Mucosa of descending colon (tissue), 3 donors: Measurements from ENCODE around the gene PAWR. TPM values are rescaled to one million over a fixed set of nuclear protein-coding genes. Genes with fewer than 3 reads are reported as not detected.

ENCODE experiments used
- ATAC-seq: fragments of 200-7000 bp; cut with Tn5 transposase; one replicate; pipeline ENCODE4 v1.9.1; 2020; ENCODE audit warnings: mild to moderate bottlenecking, moderate library complexity
- DNase-seq, 3 donors: peaks; one replicate each; pipeline ENCODE4 v3.0.0-alpha.2; 2020
- H3K36me3 ChIP-seq: fragments of 200-600 bp; one replicate; pipeline ENCODE4 v1.8.0; 2021; ENCODE audit warnings: low read depth, mild to moderate bottlenecking
- H3K4me1 ChIP-seq: fragments of 200-600 bp; one replicate; pipeline ENCODE4 v1.8.0; 2021; ENCODE audit warnings: low read depth, mild to moderate bottlenecking
- H3K4me3 ChIP-seq: fragments of 200-600 bp; one replicate; pipeline ENCODE4 v1.8.0; 2021; ENCODE audit warnings: mild to moderate bottlenecking
- H3K9me3 ChIP-seq: fragments of 200-600 bp; one replicate; pipeline ENCODE4 v1.8.0; 2021; ENCODE audit warnings: mild to moderate bottlenecking
- CTCF ChIP-seq: fragments of 200-600 bp; IDR thresholded peaks from one replicate; pipeline ENCODE4 v1.8.0; 2022; ENCODE audit warnings: antibody characterized with exemption, mild to moderate bottlenecking
- intact Hi-C, 2 donors: fragments of 100-400 bp; cut with DNase I in 1 of 2; cut with micrococcal nuclease in 1 of 2; formaldehyde crosslinking; loops; one replicate each; pipeline versions ENCODE4 v1.11.0 to v1.11.1; 2022; cut with DNase I, micrococcal nuclease
- total RNA-seq, 3 donors: library from RNA; stranded (reverse); fragmentation: NEBNext Ultra II Directional in 2 of 3; extraction: Animal tissue kit (Norgen Biotek cat#: 25700) in 2 of 3; gene quantifications; one replicate each; pipeline versions ENCODE4 v1.2.1 to v1.2.4, GENCODE V29; 2021 to 2023
- donor health status: DM: no; HTN: no; CAD: no; lungs with moderate emphysema.
- donor health status: DM: no; HTN: no; CAD: no.
- donor health status: DM: no; HTN: yes; CAD: no.

PAWR gene
- total RNA-seq, 3 donors from 2014 or later: 93.0 to 170 (median 126) TPM

- Histone ChIP-seq H3K4me3 (no peak overlapping the region), H3K36me3 (no peaks in the 10 kb centered on the region), H3K4me1 (peaks cover 36% of the 10 kb centered on the region), H3K9me3 (no peaks in the 10 kb centered on the region)
- peak; percentile 83 for ATAC-seq
- no peak for TF ChIP-seq CTCF
- intact Hi-C loops: no loop called here
- DNase-seq: no peak
Observed at GRCh38 chr12:79677672-79678071, 13.1 kb downstream of the PAWR start.

- TF ChIP-seq CTCF: no peak
- Histone ChIP-seq H3K9me3 (no peaks in the 10 kb centered on the region), H3K36me3 (no peaks in the 10 kb centered on the region), H3K4me3 (no peak overlapping the region), H3K4me1 (peaks cover 36% of the 10 kb centered on the region)
- ATAC-seq (no peak), DNase-seq (no peak)
- intact Hi-C loops: no loop called here
Observed at GRCh38 chr12:79676579-79676978, 14.2 kb downstream of the PAWR start.

- DNase-seq: no peak
- no peak for ATAC-seq
Observed at GRCh38 chr12:79674629-79675028, 16.1 kb downstream of the PAWR start.

GRCh38 chr12:79673354-79673753, 17.4 kb downstream of the PAWR start:
- peak; percentile 67 for ATAC-seq
- no peaks in the 10 kb centered on the region for H3K36me3 ChIP-seq
- intact Hi-C loops: no loop called here
- no peak for TF ChIP-seq CTCF
- H3K9me3 ChIP-seq: no peaks in the 10 kb centered on the region
- DNase-seq: no peak
- no peak overlapping the region for H3K4me3 ChIP-seq
- peaks cover 13% of the 10 kb centered on the region for H3K4me1 ChIP-seq

More at GRCh38 chr12:79674629-79675028, 16.1 kb downstream of the PAWR start:
- Histone ChIP-seq H3K9me3 (no peaks in the 10 kb centered on the region), H3K4me1 (peaks cover 24% of the 10 kb centered on the region), H3K4me3 (no peak overlapping the region), H3K36me3 (no peaks in the 10 kb centered on the region)
- TF ChIP-seq CTCF: no peak
- intact Hi-C loops: no loop called here

GRCh38 chr12:79668113-79668512, 22.7 kb downstream of the PAWR start:
- no peak for TF ChIP-seq CTCF
- Histone ChIP-seq H3K9me3 (no peaks in the 10 kb centered on the region), H3K4me3 (no peak overlapping the region), H3K36me3 (no peaks in the 10 kb centered on the region), H3K4me1 (peaks cover 5% of the 10 kb centered on the region)
- DNase-seq: no peak
- intact Hi-C loops: no loop called here
- no peak for ATAC-seq
